ENCODE measurements around the gene TMOD2.
A peak's percentile ranks its signal among the peaks of the same experiment; 100 is the strongest.

The TMOD2 gene

DNA sequence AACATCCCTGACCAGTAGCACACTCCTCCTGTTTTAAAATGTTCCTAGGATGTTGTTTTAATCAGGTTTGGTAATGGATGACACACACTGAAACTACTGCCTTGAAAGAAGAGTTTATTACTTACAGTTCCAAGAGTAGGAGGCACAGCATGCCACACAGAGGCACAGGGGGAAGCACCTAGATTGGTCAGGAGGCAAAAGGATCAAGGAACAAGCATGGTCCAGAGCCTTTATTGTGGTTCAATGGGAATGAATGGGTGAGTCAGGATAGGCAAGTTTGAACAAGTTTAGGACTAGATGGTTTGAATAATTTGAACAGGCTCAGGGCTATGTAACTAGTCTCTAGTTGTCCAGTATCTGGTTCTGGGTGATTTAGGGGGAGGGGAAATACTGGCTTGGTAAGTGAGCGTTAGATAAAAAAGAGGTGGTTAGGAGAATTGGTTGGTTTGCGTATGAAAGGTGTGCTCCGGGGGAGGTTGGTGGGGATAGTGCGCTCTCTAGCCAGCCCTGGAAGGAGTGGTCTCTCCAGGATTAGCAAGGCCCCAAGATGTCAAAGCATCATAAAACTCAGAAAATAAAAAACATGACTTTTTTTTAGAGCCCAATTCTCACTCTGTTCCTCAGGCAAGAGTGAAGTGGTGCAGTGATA is 113.1 kb downstream of the TMOD2 start:
- Mint-ChIP-seq H3K4me3 (peak overlapping the region; percentile 3), H3K36me3 (ENCODE audit: low read depth) (peaks cover 54% of the 10 kb centered on the region), H3K9me3 (no peaks in the 10 kb centered on the region), H3K27ac (peak overlapping the region; percentile 65), H3K27me3 (no peaks in the 10 kb centered on the region), H3K4me1 (ENCODE audit: low read depth) (peaks cover 62% of the 10 kb centered on the region)

GRCh38 chr15:51865317-51865716 is 113.9 kb downstream of the TMOD2 start:
- peaks cover 53% of the 10 kb centered on the region for H3K36me3 Mint-ChIP-seq (ENCODE audit: low read depth)
- no peaks in the 10 kb centered on the region for H3K9me3 Mint-ChIP-seq
- no peak overlapping the region for H3K4me3 Mint-ChIP-seq
- no peaks in the 10 kb centered on the region for H3K27me3 Mint-ChIP-seq
- H3K27ac Mint-ChIP-seq, result peak overlapping the region; percentile 65
- peaks cover 54% of the 10 kb centered on the region for H3K4me1 Mint-ChIP-seq (ENCODE audit: low read depth)
